Ovary (tissue), 9 donors: ENCODE results near the gene GUCA1A. TPM values are rescaled to one million over a fixed set of nuclear protein-coding genes. Genes with fewer than 3 reads are reported as not detected.

Experiments
- DNase-seq, 5 donors: peaks; one replicate each; pipeline ENCODE4 v3.0.0-alpha.2; 2019 to 2020
- H3K27ac ChIP-seq, 2 donors: fragments of 200-600 bp; one replicate each; pipeline versions ENCODE4 v1.5.1 to v1.8.0; 2019 to 2022
- H3K27me3 ChIP-seq: fragments of 200-600 bp; one replicate; pipeline ENCODE4 v1.8.0; 2022
- H3K36me3 ChIP-seq: fragments of 200-600 bp; sonication (generic); one replicate; pipeline ENCODE4 v1.5.1; 2019
- H3K4me1 ChIP-seq: one replicate; pipeline ENCODE4 v1.8.1; 2013; ENCODE audit warnings: mild to moderate bottlenecking, moderate library complexity; ENCODE audit not compliant: insufficient read depth
- H3K4me3 ChIP-seq: fragments of 200-600 bp; sonication (generic); one replicate; pipeline ENCODE4 v1.5.1; 2017
- H3K9me3 ChIP-seq, 2 donors: fragments of 200-600 bp in 1 of 2; sonication (generic) in 1 of 2; one replicate each; pipeline versions ENCODE4 v1.5.1 to v1.8.1; 2013 to 2019; ENCODE audit warnings: mild to moderate bottlenecking in 1 of 2, moderate library complexity in 1 of 2
- EP300 ChIP-seq: sonication (generic); formaldehyde crosslinking; IDR thresholded peaks from one replicate; pipeline ENCODE4 v1.6.1; 2017; ENCODE audit warnings: antibody characterized with exemption
- POLR2A ChIP-seq: fragments of 450-650 bp; IDR thresholded peaks from one replicate; pipeline ENCODE4 v1.6.1; 2017; ENCODE audit warnings: antibody characterized with exemption, mild to moderate bottlenecking, moderate library complexity
- WGBS, 3 donors: extraction: QIAGEN DNeasy Blood & Tissue Kit in 1 of 3; methylation state at CpG; one replicate each; pipeline versions ENCODE4 v1.1.5 to v1.1.7; 2013 to 2017; 5-methylcytosine and 5-hydroxymethylcytosine counted together
- intact Hi-C, 4 donors: fragments of 100-400 bp; cut with DNase I; formaldehyde crosslinking; loops; one replicate each; pipeline versions ENCODE4 v1.11.0 to v1.15.1; 2022 to 2023
- polyA plus RNA-seq, 2 donors: library from polyadenylated mRNA; stranded (reverse); fragments of 200-250 nt in 1 of 2; fragments of 350-450 nt in 1 of 2; fragmentation: Illumina TruSeq in 1 of 2; extraction: RNeasy Lipid Tissue Mini Kit (QIAGEN cat#74804) in 1 of 2; gene quantifications; one replicate each; pipeline ENCODE4 v1.2.3, GENCODE V29; 2013 to 2014
- total RNA-seq, 7 donors: library from RNA; depleted of rRNA in 2 of 7; stranded (reverse); fragments of >200 nt in 2 of 7; fragmentation: NEBNext Ultra II Directional in 3 of 7; extraction: Animal tissue kit (Norgen Biotek cat#: 25700) in 3 of 7; gene quantifications; one replicate each; pipeline versions ENCODE4 v1.1.0 to v1.2.4, GENCODE V29; 2016 to 2023
- TF ChIP-seq, protein P1 (sequence below), 3 donors: fragments of 450-650 bp in 2 of 3; fragments of 200-600 bp in 1 of 3; IDR thresholded peaks; one replicate each; pipeline versions ENCODE4 v1.5.1 to v1.8.0; 2016 to 2022; ENCODE audit warnings: antibody characterized with exemption in 3 of 3, mild to moderate bottlenecking in 1 of 3
- donor health status: DM: no; HTN: no; CAD: no; lungs with moderate emphysema.
- donor health status: DM: no; HTN: no; CAD: no.
- donor health status: Bipolar disorder and iron deficiency.
- donor health status: DM: yes; HTN: yes; CAD: no.
- donor health status: DM: no; HTN: no; CAD: no.
- donor health status: DM: yes; HTN: yes; CAD: no.

The GUCA1A gene
- total and polyA plus RNA-seq, 9 donors, result 0.06 TPM; not detected in 8

- H3K27me3 ChIP-seq, result no peaks in the 10 kb centered on the region
- WGBS, 3 donors, result 48 to 67% (median 58%) methylated on average over 4 of the region's 4 CpGs
- intact Hi-C loops, result no loop called here
- H3K4me3 ChIP-seq, result no peak overlapping the region
- H3K27ac ChIP-seq, result no peak overlapping the region
- no peaks in the 10 kb centered on the region for H3K36me3 ChIP-seq
- no peaks in the 10 kb centered on the region for H3K4me1 ChIP-seq
- H3K9me3 ChIP-seq, result no peaks in the 10 kb centered on the region
- DNase-seq, result no peak
- TF ChIP-seq, protein P1, sequence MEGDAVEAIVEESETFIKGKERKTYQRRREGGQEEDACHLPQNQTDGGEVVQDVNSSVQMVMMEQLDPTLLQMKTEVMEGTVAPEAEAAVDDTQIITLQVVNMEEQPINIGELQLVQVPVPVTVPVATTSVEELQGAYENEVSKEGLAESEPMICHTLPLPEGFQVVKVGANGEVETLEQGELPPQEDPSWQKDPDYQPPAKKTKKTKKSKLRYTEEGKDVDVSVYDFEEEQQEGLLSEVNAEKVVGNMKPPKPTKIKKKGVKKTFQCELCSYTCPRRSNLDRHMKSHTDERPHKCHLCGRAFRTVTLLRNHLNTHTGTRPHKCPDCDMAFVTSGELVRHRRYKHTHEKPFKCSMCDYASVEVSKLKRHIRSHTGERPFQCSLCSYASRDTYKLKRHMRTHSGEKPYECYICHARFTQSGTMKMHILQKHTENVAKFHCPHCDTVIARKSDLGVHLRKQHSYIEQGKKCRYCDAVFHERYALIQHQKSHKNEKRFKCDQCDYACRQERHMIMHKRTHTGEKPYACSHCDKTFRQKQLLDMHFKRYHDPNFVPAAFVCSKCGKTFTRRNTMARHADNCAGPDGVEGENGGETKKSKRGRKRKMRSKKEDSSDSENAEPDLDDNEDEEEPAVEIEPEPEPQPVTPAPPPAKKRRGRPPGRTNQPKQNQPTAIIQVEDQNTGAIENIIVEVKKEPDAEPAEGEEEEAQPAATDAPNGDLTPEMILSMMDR (IDR thresholded peaks at IDR 0.05), result no peak
- TF ChIP-seq EP300 (no peak), POLR2A (no peak)
Observed at GRCh38 chr6:42133926-42134325, 39.2 kb upstream of the GUCA1A start.

DNA sequence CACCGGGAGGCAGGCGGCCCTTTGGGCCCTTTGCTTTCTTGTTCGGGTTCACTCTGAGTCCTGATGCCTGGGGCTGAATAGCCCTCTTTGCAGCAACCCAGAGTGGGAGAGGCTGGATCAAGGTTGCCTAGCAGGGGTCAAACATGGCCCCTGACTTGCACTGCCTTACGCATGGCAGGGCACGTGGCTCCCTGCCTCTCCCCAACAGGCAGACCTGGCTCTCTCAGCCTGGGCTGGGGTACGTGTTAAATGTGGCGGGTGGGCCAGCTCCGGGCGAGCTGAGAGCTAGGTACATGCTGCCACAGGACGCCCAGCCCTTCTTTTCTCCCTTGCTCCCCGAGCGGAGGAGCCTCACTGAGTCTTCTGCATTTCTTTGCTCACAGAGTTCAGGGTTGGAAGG lies 38.0 kb upstream of the GUCA1A start:
- Histone ChIP-seq H3K4me1 (no peaks in the 10 kb centered on the region), H3K4me3 (no peak overlapping the region), H3K27me3 (no peaks in the 10 kb centered on the region), H3K9me3 (no peaks in the 10 kb centered on the region), H3K36me3 (no peaks in the 10 kb centered on the region), H3K27ac (no peak overlapping the region)
- 87 to 92% (median 92%) methylated on average over 12 of the region's 12 CpGs for WGBS, 3 donors
- intact Hi-C loops, result no loop called here
- DNase-seq, result no peak
- TF ChIP-seq POLR2A (no peak), EP300 (no peak)
- TF ChIP-seq, protein P1 (IDR thresholded peaks at IDR 0.05), result no peak

- TF ChIP-seq EP300 (no peak), POLR2A (no peak)
- TF ChIP-seq, protein P1 (IDR thresholded peaks at IDR 0.05), result no peak
- H3K27me3 ChIP-seq, result no peaks in the 10 kb centered on the region
- WGBS, 3 donors, result 91 to 100% (median 92%) methylated on average over 2 of the region's 2 CpGs
- intact Hi-C loops, result no loop called here
- no peaks in the 10 kb centered on the region for H3K9me3 ChIP-seq
- no peak overlapping the region for H3K4me3 ChIP-seq
- H3K4me1 ChIP-seq, result no peaks in the 10 kb centered on the region
- DNase-seq, result no peak
- H3K36me3 ChIP-seq, result no peaks in the 10 kb centered on the region
- H3K27ac ChIP-seq, result no peak overlapping the region
Observed at GRCh38 chr6:42135722-42136121, 37.4 kb upstream of the GUCA1A start.

DNA sequence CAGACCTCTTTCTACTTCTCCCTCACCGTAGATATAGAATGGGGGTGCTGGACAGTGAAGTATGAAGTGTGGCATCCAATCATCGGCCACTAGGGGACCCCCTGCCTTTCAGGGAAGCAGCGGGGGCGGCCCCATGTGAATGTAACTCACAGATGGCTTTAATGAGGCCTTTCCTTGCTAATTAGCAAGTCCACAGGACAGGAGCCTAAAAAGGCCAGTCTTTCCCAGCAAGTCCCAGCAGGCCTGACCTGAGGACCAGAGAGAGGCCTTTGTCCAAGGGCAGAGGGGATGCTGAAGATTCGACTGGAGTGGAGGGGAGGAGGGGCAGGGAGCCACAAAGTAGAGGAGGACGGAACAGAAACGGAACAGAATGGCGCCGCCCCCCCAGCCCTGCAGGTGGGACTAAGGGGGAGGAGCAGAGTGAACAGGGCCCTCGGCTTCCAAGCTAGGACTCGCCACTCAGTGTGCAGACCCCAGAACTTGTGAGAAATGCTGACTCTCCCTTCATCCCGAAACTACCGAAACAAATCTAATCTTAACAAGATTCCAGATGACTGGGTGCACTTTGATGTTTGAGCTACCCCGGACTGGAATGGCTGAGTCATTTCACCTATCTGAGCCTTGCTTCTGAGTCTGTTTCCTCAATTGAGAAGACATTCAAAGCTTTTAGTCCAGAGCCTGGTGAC lies 36.5 kb upstream of the GUCA1A start:
- Histone ChIP-seq H3K4me3 (no peak overlapping the region), H3K27me3 (no peaks in the 10 kb centered on the region), H3K9me3 (no peaks in the 10 kb centered on the region), H3K4me1 (no peaks in the 10 kb centered on the region), H3K36me3 (no peaks in the 10 kb centered on the region), H3K27ac (no peak overlapping the region)
- TF ChIP-seq EP300, result no peak
- no peak for DNase-seq
- 57 to 60% (median 57%) methylated on average over 14 of the region's 14 CpGs for WGBS, 3 donors
- intact Hi-C loops, result no loop called here

- Histone ChIP-seq H3K9me3 (no peaks in the 10 kb centered on the region), H3K4me3 (no peak overlapping the region), H3K36me3 (no peaks in the 10 kb centered on the region), H3K4me1 (peaks cover under 1% of the 10 kb centered on the region), H3K27ac (no peak overlapping the region), H3K27me3 (no peaks in the 10 kb centered on the region)
- no peak for DNase-seq
- intact Hi-C loops, result no loop called here
- TF ChIP-seq EP300 (no peak), POLR2A (no peak)
- TF ChIP-seq, protein P1 (IDR thresholded peaks at IDR 0.05), result no peak
- WGBS, 3 donors, result 82 to 85% (median 83%) methylated on average over 7 of the region's 7 CpGs
Observed at GRCh38 chr6:42137194-42137753, 35.9 kb upstream of the GUCA1A start.
